Upper lobe of right lung (tissue), 1 donor: ENCODE data around the gene SERINC4. TPM values are rescaled to one million over a fixed set of nuclear protein-coding genes. Genes with fewer than 3 reads are reported as not detected.
A peak's percentile ranks its signal among the peaks of the same experiment; 100 is the strongest.

Source experiments
- ATAC-seq: fragments of 200-7000 bp; cut with Tn5 transposase; one replicate; pipeline ENCODE4 v1.9.1; 2020; ENCODE audit warnings: mild to moderate bottlenecking, moderate library complexity
- DNase-seq: peaks from one replicate; pipeline ENCODE4 v3.0.0-alpha.2; 2020
- H3K27ac ChIP-seq: fragments of 200-600 bp; one replicate; pipeline ENCODE4 v1.8.0; 2022
- H3K27me3 ChIP-seq: fragments of 200-600 bp; one replicate; pipeline ENCODE4 v1.8.0; 2022; ENCODE audit warnings: mild to moderate bottlenecking
- H3K36me3 ChIP-seq: fragments of 200-600 bp; one replicate; pipeline ENCODE4 v1.8.0; 2022
- H3K4me1 ChIP-seq: fragments of 200-600 bp; one replicate; pipeline ENCODE4 v1.8.0; 2022
- H3K4me3 ChIP-seq: fragments of 200-600 bp; one replicate; pipeline ENCODE4 v1.8.0; 2022; ENCODE audit warnings: mild to moderate bottlenecking
- H3K9me3 ChIP-seq: fragments of 200-600 bp; one replicate; pipeline ENCODE4 v1.8.0; 2022
- CTCF ChIP-seq: fragments of 200-600 bp; IDR thresholded peaks from one replicate; pipeline ENCODE4 v1.8.0; 2022; ENCODE audit warnings: antibody characterized with exemption
- intact Hi-C: fragments of 100-400 bp; cut with DNase I; formaldehyde crosslinking; loops from one replicate; pipeline ENCODE4 v1.11.0; 2022
- total RNA-seq: library from RNA; stranded (reverse); fragmentation: NEBNext Ultra II Directional; extraction: Animal tissue kit (Norgen Biotek cat#: 25700); gene quantifications from one replicate; pipeline ENCODE4 v1.2.1, GENCODE V29; 2021
- donor health status: DM: no; HTN: yes; CAD: no; lungs with severe emphysema.

SERINC4 gene
- total RNA-seq, 1 donor from 2014 or later: not detected

GRCh38 chr15:43792761-43793476 lies 7.1 kb downstream of the SERINC4 start:
- TF ChIP-seq CTCF: no peak
- Histone ChIP-seq H3K27me3 (no peaks in the 10 kb centered on the region), H3K36me3 (peaks cover 38% of the 10 kb centered on the region), H3K4me3 (peak overlapping the region; percentile 94), H3K9me3 (no peaks in the 10 kb centered on the region), H3K4me1 (peaks cover 30% of the 10 kb centered on the region), H3K27ac (peak overlapping the region; percentile 98)
- intact Hi-C loops: no loop called here
- DNase-seq (peak; percentile 80), ATAC-seq (peak; percentile 40)

- ATAC-seq (peak; percentile 98), DNase-seq (peak; percentile 100)
- Histone ChIP-seq H3K27ac (peak within 1 kb of the TSS; percentile 98), H3K4me1 (peaks cover 30% of the 10 kb centered on the region), H3K36me3 (peaks cover 34% of the 10 kb centered on the region), H3K4me3 (peak within 1 kb of the TSS; percentile 94), H3K9me3 (no peaks in the 10 kb centered on the region), H3K27me3 (no peaks in the 10 kb centered on the region)
- intact Hi-C loops: no loop called here
- TF ChIP-seq CTCF: no peak
Observed at GRCh38 chr15:43791993-43792760, 7.8 kb downstream of the SERINC4 start, which contains the start of gene SERF2. SERF2 (plus strand) TSS chr15:43792320; CDS start chr15:43792377, 57 bp downstream.

- Histone ChIP-seq H3K27ac (no peak overlapping the region), H3K27me3 (no peaks in the 10 kb centered on the region), H3K36me3 (peaks cover 13% of the 10 kb centered on the region), H3K4me1 (peaks cover 16% of the 10 kb centered on the region), H3K4me3 (no peak overlapping the region), H3K9me3 (no peaks in the 10 kb centered on the region)
- TF ChIP-seq CTCF: no peak
- DNase-seq (no peak), ATAC-seq (no peak)
- intact Hi-C loops: no loop called here
Observed at GRCh38 chr15:43789409-43789808, 10.6 kb downstream of the SERINC4 start.

GRCh38 chr15:43779016-43779415 lies 21.0 kb downstream of the SERINC4 start:
- Histone ChIP-seq H3K9me3 (no peaks in the 10 kb centered on the region), H3K27me3 (no peaks in the 10 kb centered on the region), H3K27ac (no peak overlapping the region), H3K4me3 (no peak overlapping the region), H3K4me1 (peaks cover 8% of the 10 kb centered on the region), H3K36me3 (peaks cover 1% of the 10 kb centered on the region)
- DNase-seq (no peak), ATAC-seq (no peak)
- no peak for TF ChIP-seq CTCF
- intact Hi-C loops: no loop called here

GRCh38 chr15:43777267-43777914 lies 22.6 kb downstream of the SERINC4 start:
- ATAC-seq (peak; percentile 83), DNase-seq (peak; percentile 91)
- H3K27ac ChIP-seq: peak overlapping the region; percentile 87

More at GRCh38 chr15:43777267-43777914, 22.6 kb downstream of the SERINC4 start:
- Histone ChIP-seq H3K36me3 (peaks cover 17% of the 10 kb centered on the region), H3K9me3 (no peaks in the 10 kb centered on the region), H3K4me1 (peaks cover 8% of the 10 kb centered on the region), H3K4me3 (peak overlapping the region; percentile 66), H3K27me3 (no peaks in the 10 kb centered on the region)
- TF ChIP-seq CTCF: peak; percentile 77
- intact Hi-C loops: no loop called here
